Spleen (tissue), 11 donors: Measurements from ENCODE around the gene CLASP1. TPM values are rescaled to one million over a fixed set of nuclear protein-coding genes. Genes with fewer than 3 reads are reported as not detected.

Source experiments
- DNase-seq: peaks from one replicate; pipeline ENCODE4 v3.0.0-alpha.2; 2020
- H3K27ac ChIP-seq, 8 donors: fragments of 200-600 bp; sonication (generic) in 7 of 8; 1 replicate in 4 of 8; 2 replicates in 4 of 8; pipeline versions ENCODE4 v1.5.0 to v1.8.0; 2016 to 2021; ENCODE audit warnings: inconsistent platforms in 4 of 8, mild to moderate bottlenecking in 4 of 8, moderate library complexity in 1 of 8
- H3K27me3 ChIP-seq, 7 donors: fragments of 200-600 bp; sonication (generic) in 6 of 7; replicated peaks in 1 of 7; 1 replicate in 4 of 7; 2 replicates in 3 of 7; pipeline versions ENCODE4 v1.5.0 to v1.8.0; 2016 to 2021; ENCODE audit warnings: inconsistent platforms in 3 of 7, mild to moderate bottlenecking in 1 of 7
- H3K36me3 ChIP-seq, 6 donors: fragments of 200-600 bp; sonication (generic) in 5 of 6; 1 replicate in 4 of 6; 2 replicates in 2 of 6; pipeline versions ENCODE4 v1.5.0 to v1.8.0; 2016 to 2021; ENCODE audit warnings: inconsistent platforms in 2 of 6
- H3K4me1 ChIP-seq, 6 donors: fragments of 200-600 bp; sonication (generic) in 5 of 6; 1 replicate in 3 of 6; 2 replicates in 3 of 6; pipeline versions ENCODE4 v1.5.0 to v1.8.0; 2016 to 2021; ENCODE audit warnings: inconsistent platforms in 3 of 6
- H3K4me3 ChIP-seq, 8 donors: fragments of 200-600 bp; sonication (generic) in 7 of 8; 1 replicate in 4 of 8; 2 replicates in 4 of 8; pipeline versions ENCODE4 v1.5.0 to v1.8.0; 2016 to 2021; ENCODE audit warnings: inconsistent platforms in 4 of 8, mild to moderate bottlenecking in 4 of 8, moderate library complexity in 2 of 8
- H3K9me3 ChIP-seq, 8 donors: fragments of 200-600 bp; sonication (generic) in 7 of 8; 1 replicate in 4 of 8; 2 replicates in 4 of 8; pipeline versions ENCODE4 v1.5.0 to v1.8.0; 2016 to 2021; ENCODE audit warnings: inconsistent platforms in 4 of 8
- CTCF ChIP-seq, 11 experiments: fragments of 200-600 bp in 7 of 11; fragments of 450-650 bp in 4 of 11; sonication (generic) in 4 of 11; IDR thresholded peaks in 8 of 11; conservative IDR thresholded peaks in 3 of 11; 1 replicate in 7 of 11; 2 replicates in 4 of 11; pipeline versions ENCODE4 v1.4.0 to v1.8.0; 2016 to 2021; ENCODE audit warnings: antibody characterized with exemption in 11 of 11, inconsistent platforms in 4 of 11, mild to moderate bottlenecking in 1 of 11
- POLR2A ChIP-seq, 3 donors: fragments of 450-650 bp; IDR thresholded peaks; one replicate each; pipeline ENCODE4 v1.5.1; 2017; ENCODE audit warnings: antibody characterized with exemption in 3 of 3, mild to moderate bottlenecking in 1 of 3
- POLR2AphosphoS5 ChIP-seq, 3 donors: sonication (generic); formaldehyde crosslinking; IDR thresholded peaks; one replicate each; pipeline ENCODE4 v1.5.1; 2017; ENCODE audit warnings: antibody characterized with exemption in 3 of 3
- WGBS, 5 donors: extraction: QIAGEN DNeasy Blood & Tissue Kit in 3 of 5; methylation state at CpG; one replicate each; pipeline versions ENCODE4 v1.1.5 to v1.1.7; 2013 to 2018; 5-methylcytosine and 5-hydroxymethylcytosine counted together
- intact Hi-C: fragments of 100-400 bp; cut with DNase I; formaldehyde crosslinking; loops from one replicate; pipeline ENCODE4 v1.15.0; 2023; ENCODE audit warnings: low total_unique reads
- polyA plus RNA-seq, 3 donors: library from polyadenylated mRNA; stranded (reverse); fragments of 200-250 nt; gene quantifications; one replicate each; pipeline ENCODE4 v1.2.1, GENCODE V29; 2013
- total RNA-seq, 7 donors: library from RNA; depleted of rRNA in 3 of 7; stranded (reverse); fragments of >200 nt in 3 of 7; fragmentation: NEBNext Ultra II Directional in 4 of 7; extraction: Animal tissue kit (Norgen Biotek cat#: 25700) in 4 of 7; gene quantifications; one replicate each; pipeline versions ENCODE4 v1.1.0 to v1.2.1, GENCODE V29; 2016 to 2021
- donor health status: healthy with polysubstance abuse.
- donor health status: DM: no; HTN: no; CAD: no; lungs with moderate emphysema.
- donor health status: DM: no; HTN: no; CAD: no.
- donor health status: Bipolar disorder and iron deficiency.
- donor health status: healthy.
- donor health status: DM: no; HTN: no; CAD: no.
- donor health status: DM: yes; HTN: yes; CAD: no.

The CLASP1 gene
- total and polyA plus RNA-seq, 10 donors, result 4.0 to 103 (median 71.7) TPM

DNA sequence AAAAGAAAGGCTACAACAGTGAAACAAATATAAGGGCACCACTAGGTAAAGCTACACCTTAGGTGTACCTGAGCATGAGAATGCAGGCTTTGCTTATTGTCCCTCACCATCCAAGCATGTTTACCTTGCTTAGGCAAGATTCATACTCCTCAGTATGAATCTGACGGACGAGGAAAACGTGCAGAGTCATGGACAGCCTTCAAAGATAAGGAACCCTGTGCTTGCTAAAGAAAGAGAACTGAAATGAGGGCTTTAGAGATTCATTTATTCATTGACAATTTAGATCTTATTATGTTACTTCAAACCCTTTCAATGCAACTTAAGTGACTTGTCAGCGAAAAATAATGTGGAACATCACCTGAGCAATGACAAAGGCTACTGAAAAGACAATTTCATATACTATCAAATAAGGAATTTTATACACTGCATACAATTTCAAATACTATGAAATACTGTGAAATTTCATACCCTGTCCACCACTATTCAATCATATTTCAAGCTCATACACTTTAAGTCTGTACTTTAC, 21.7 kb downstream of the CLASP1 start:
- TF ChIP-seq CTCF (IDR thresholded peaks at IDR 0.05 in 8 of 11, conservative IDR thresholded peaks at IDR 0.05 in 3 of 11) (no peak), POLR2A (IDR thresholded peaks at IDR 0.05) (no peak), POLR2AphosphoS5 (IDR thresholded peaks at IDR 0.05) (no peak)
- Histone ChIP-seq H3K27ac (peak overlapping the region in 4 of 8 donors; percentile 49 to 75 (median 65)), H3K27me3 (no peaks in the 10 kb centered on the region), H3K4me3 (no peak overlapping the region), H3K9me3 (peaks cover 0 to 10% (median 0%) of the 10 kb centered on the region in 8 donors), H3K36me3 (peaks cover 0 to 8% (median 0%) of the 10 kb centered on the region in 6 donors), H3K4me1 (peaks cover 0 to 41% (median 9%) of the 10 kb centered on the region in 6 donors)
- intact Hi-C loops, result no loop called here
- DNase-seq, result no peak
- 64 to 83% (median 74%) methylated on average over 4 of the region's 4 CpGs for WGBS, 5 donors

- Histone ChIP-seq H3K4me1 (peaks cover 0 to 34% (median 6%) of the 10 kb centered on the region in 6 donors), H3K4me3 (no peak overlapping the region), H3K27me3 (no peaks in the 10 kb centered on the region), H3K36me3 (peaks cover 0 to 11% (median 0%) of the 10 kb centered on the region in 6 donors), H3K9me3 (peaks cover 0 to 10% (median 0%) of the 10 kb centered on the region in 8 donors), H3K27ac (peak overlapping the region in 5 of 8 donors; percentile 21 to 75 (median 61))
- intact Hi-C loops, result no loop called here
- no peak for DNase-seq
- TF ChIP-seq POLR2A (IDR thresholded peaks at IDR 0.05) (no peak), POLR2AphosphoS5 (IDR thresholded peaks at IDR 0.05) (peak in 1 of 3 donors; percentile 50)
- WGBS, 5 donors, result 84 to 93% (median 87%) methylated on average over 4 of the region's 4 CpGs
Observed at GRCh38 chr2:121626777-121627524, 22.3 kb downstream of the CLASP1 start.

DNA sequence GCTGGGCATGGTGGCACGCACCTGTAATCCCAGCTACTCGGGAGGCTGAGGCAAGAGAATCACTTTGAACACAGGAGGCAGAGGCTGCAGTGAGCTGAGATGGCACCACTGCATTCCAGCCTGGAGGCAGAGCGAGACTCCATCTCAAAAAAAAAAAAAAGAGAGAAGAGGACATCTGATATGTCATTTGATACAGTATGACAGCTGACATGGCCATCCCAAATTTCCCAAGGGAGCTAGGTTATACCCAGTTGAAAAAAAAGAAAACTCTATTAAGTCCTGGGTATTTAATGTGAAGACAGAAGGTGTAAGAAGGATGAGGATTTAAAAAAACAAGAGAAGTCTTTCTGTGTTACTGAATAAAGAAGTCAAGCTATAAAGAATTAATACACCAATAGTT, 23.3 kb downstream of the CLASP1 start:
- H3K4me3 ChIP-seq, result no peak overlapping the region
- H3K27me3 ChIP-seq, result no peaks in the 10 kb centered on the region
- H3K4me1 ChIP-seq, result peaks cover 0 to 31% (median 5%) of the 10 kb centered on the region in 6 donors
- peaks cover 0 to 10% (median 0%) of the 10 kb centered on the region in 8 donors for H3K9me3 ChIP-seq
- no peak for DNase-seq
- TF ChIP-seq CTCF (IDR thresholded peaks at IDR 0.05 in 8 of 11, conservative IDR thresholded peaks at IDR 0.05 in 3 of 11) (no peak), POLR2AphosphoS5 (IDR thresholded peaks at IDR 0.05) (no peak), POLR2A (IDR thresholded peaks at IDR 0.05) (no peak)
- peaks cover 0 to 16% (median 0%) of the 10 kb centered on the region in 6 donors for H3K36me3 ChIP-seq
- 91 to 100% (median 93%) methylated on average over 3 of the region's 3 CpGs for WGBS, 5 donors
- intact Hi-C loops, result no loop called here
- peak overlapping the region in 1 of 8 donors; percentile 75 for H3K27ac ChIP-seq

DNA sequence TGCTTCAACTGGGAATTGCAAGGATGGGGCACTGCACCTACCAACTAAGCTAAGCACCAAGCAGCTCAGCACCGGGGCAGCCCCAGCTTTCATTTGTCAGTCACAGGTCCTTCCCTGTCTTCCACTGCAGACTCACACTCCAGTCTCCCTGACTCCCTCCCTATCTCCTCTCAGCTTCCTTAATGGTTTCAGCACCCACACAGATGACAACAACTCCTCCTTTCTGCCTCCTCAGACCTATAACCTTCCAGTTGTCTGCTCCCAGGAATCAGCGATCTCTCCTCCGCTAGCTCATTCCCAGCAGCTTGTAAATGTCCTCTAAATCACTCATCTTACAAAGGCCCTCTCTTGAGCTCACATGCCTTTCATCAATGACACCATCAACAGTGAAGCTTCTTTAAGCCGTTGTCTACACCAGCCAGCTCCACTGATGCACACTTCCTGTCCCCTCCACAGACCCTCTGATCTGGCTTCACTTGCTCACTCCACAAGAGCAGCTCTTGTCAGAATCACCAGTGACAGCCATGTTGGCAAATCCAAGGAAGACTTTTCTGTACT, 32.1 kb downstream of the CLASP1 start:
- WGBS, 5 donors, result 58 to 69% (median 61%) methylated on average over 4 of the region's 4 CpGs
- DNase-seq, result no peak
- no peak overlapping the region for H3K4me3 ChIP-seq
- peaks cover 0 to 11% (median 5%) of the 10 kb centered on the region in 8 donors for H3K9me3 ChIP-seq
- peak overlapping the region in 4 of 8 donors; percentile 4 to 59 (median 42) for H3K27ac ChIP-seq
- TF ChIP-seq CTCF (IDR thresholded peaks at IDR 0.05 in 8 of 11, conservative IDR thresholded peaks at IDR 0.05 in 3 of 11), result no peak
- TF ChIP-seq POLR2AphosphoS5 (IDR thresholded peaks at IDR 0.05), result no peak
- no peak for TF ChIP-seq POLR2A (IDR thresholded peaks at IDR 0.05)
- no peaks in the 10 kb centered on the region for H3K27me3 ChIP-seq
- intact Hi-C loops, result no loop called here
- H3K4me1 ChIP-seq, result peaks cover 7 to 42% (median 18%) of the 10 kb centered on the region in 6 donors
- peaks cover 0 to 32% (median 3%) of the 10 kb centered on the region in 6 donors for H3K36me3 ChIP-seq
